VCaP (cell line): Measurements from ENCODE around the gene ALCAM.
A peak's percentile ranks its signal among the peaks of the same experiment; 100 is the strongest.

ENCODE experiments used
- H3K27ac ChIP-seq: fragments of 450-650 bp; 2 replicates; pipeline ENCODE4 v1.5.1; 2017
- TF ChIP-seq, protein P1 (sequence below): fragments of 450-650 bp; conservative IDR thresholded peaks from 2 replicates; pipeline ENCODE4 v1.5.1; 2017; ENCODE audit warnings: mild to moderate bottlenecking, moderate library complexity

The ALCAM gene

DNA sequence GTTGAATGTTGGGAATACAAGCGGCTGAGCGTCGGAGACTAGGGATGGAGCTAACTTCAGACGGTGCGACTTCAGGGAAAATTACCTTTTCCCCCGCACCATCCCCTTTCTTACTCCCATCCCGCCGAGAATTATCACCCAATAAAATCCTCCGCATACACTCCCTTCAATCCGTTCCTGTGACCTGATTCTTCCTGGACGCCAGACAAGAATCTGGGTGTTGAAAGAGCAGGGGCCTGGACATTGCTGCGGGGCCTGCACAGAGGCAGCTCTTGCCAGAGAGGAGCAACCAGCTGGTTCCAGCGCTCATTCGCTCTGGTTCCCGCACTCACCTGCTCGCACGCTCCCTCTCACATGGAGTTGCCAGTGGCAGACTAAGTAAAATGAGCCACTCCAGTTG is 241.9 kb downstream of the ALCAM start:
- H3K27ac ChIP-seq, result no peak overlapping the region
- TF ChIP-seq, protein P1, sequence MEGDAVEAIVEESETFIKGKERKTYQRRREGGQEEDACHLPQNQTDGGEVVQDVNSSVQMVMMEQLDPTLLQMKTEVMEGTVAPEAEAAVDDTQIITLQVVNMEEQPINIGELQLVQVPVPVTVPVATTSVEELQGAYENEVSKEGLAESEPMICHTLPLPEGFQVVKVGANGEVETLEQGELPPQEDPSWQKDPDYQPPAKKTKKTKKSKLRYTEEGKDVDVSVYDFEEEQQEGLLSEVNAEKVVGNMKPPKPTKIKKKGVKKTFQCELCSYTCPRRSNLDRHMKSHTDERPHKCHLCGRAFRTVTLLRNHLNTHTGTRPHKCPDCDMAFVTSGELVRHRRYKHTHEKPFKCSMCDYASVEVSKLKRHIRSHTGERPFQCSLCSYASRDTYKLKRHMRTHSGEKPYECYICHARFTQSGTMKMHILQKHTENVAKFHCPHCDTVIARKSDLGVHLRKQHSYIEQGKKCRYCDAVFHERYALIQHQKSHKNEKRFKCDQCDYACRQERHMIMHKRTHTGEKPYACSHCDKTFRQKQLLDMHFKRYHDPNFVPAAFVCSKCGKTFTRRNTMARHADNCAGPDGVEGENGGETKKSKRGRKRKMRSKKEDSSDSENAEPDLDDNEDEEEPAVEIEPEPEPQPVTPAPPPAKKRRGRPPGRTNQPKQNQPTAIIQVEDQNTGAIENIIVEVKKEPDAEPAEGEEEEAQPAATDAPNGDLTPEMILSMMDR, result no peak

DNA sequence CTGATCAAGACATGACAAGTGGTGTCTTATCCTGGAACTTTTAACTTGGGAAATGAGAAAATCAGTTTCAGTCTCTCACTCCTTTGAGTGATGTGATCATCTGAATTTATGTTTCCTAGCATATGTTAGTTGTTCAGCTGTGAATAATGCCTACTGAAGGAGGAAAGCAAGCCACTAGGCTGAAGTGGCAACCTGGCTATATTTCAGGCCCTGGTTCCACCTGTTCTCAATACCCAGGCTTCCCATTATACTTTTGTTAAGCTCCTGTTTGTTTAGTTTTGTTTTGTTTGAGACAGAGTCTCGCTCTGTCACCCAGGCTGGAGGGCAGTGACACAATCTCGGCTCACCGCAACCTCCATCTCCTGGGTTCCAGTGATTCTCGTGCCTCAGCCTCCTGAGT is 243.8 kb downstream of the ALCAM start:
- TF ChIP-seq, protein P1, result no peak
- no peak overlapping the region; the same call in 1 of the 2 replicates for H3K27ac ChIP-seq

DNA sequence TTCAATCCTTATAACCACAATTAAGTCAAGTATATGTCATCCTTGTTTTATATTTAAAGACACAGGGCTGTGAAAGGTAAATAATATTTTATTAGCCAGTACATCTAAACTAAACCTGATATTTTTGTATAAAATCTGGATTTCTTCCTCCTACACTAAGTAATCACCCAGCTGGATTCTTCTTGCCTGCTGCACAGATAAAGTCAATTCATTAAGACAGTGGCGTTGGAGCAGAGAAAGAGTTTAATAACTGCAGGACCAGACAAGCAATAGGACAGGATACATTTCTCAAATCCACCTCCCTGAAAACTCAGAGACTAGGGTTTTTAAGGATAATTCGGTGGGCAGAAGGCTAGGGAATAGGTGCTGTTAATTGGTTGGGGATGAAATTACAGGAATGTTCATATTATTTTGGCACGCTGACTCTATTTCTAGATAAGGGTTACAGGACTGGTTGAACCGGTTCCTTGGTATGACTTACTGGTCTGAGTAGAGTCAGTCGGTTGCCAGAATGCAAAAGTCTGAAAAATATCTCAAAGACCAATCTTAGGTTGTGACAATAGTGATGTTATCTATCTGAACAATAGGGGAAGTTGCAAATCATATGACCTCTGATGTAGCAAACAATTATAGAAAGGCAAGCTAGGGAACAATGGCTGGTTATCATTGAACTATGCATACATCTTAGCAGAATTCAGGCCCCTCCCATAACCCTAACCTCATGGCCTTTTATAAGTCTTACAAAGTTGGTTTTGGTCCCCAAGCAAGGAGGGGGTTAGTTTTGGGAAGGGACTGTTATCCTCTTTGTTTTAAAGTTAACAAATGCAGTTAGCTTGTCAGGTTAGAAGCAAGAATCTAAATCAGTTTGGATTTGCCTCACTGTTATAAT is 244.8 kb downstream of the ALCAM start:
- H3K27ac ChIP-seq, result peak overlapping the region; percentile 34; the same call in 1 of the 2 replicates
- TF ChIP-seq, protein P1, result no peak

DNA sequence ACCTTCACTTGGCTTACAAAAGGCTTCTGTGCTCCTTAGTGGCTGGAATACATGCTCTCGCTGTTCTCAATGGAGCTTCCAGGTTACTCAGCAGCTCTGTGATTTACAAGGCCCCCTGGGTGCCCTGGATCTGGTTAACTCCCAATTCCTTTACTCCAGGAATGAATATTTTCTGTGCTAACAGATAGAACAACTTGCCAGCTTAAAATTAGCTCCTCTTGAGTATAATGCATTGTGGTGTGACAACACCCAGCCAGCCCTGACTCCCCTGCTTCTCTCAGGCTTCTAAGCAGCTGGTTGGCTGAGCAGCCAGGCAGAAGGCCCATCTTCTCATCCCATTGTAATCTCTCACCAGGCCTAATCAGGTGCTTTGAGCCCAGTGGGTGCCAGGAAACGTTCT is 246.4 kb downstream of the ALCAM start:
- H3K27ac ChIP-seq, result no peak overlapping the region
- TF ChIP-seq, protein P1, result no peak

DNA sequence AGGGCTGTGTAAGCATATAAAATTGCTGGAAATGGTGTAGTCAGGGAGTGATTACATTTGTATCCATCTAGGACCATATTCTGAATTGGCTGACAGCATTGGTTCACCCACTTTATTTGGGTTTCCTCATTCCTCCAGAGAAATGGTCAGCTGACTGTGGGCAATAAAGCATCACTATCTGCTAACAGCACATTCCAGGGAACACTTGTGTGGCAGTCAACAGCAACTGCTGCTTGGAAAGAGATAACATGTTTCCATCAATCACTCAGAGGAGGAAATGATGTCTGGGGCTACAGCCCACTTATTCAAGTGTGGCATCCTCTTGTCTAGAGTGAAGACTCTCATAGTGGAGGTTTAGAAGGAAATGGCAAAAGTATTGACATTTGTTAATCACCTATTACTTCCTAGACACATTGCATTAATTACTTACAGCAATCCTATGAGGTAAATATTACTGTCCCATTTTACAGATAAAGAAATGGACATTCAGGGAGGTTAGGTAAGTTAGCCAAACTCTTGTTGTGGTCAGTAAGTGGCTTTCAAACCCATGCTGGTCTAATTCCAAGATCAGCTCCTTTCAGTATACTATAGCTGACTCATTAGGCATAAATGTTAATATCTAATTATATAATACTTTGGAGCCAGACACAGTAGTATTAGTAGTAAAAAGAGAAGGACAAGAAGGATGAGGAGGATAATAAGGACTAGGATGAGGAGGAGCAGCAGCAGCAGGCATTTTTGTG is 247.8 kb downstream of the ALCAM start:
- TF ChIP-seq, protein P1, result no peak
- no peak overlapping the region for H3K27ac ChIP-seq

DNA sequence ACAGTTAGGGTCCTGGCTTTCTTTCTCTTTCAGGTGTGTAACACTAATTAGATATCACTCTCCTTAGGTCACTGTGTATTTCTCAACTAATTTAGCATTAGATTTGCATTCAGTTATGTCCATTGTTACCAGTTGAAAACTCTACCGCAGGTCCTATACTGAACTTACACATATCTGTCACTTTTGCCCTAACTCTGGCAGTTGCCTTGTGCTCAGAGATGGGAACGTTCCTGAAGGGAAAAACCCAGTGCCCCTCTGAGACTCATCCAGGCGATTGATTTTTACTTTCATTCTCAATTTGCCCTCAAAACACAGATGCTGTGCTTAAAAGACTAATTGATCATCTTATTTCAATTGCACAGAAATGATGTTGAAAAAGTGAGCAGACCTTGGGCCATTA is 249.1 kb downstream of the ALCAM start:
- TF ChIP-seq, protein P1, result no peak
- no peak overlapping the region for H3K27ac ChIP-seq

DNA sequence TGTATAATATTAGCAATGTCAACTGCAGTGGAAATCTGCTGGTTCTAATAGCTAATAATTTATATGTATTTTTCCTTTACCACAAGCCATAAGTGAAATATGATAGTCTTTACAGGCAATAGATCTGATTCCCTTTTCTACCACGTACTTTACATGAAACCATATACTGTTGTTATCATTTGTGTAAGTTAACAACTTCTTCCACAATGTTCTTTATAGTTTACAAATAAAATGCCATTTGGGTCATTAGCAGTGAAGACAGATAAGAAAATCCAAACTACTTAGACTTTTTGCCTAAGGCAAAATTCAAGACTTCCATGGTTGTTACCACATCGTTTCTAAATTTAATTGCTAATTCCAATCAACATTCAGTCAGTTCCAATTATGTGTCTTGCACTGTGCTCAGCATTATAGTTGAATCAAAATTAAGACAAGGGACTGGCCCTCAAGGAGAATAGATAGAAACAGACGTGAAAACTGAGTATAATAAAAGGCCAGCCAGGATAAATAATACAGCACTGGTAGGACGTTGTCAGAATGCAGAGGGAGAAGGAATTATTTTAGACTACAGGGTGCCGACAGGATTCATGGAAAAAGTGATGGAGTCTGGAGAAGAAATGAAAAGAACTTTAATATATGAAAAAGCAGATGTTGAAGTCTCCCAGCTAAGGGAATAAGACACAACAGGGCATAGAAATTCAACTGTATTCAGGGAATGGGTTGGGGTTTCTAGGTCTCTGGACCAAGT is 249.8 kb downstream of the ALCAM start:
- no peak overlapping the region for H3K27ac ChIP-seq
- TF ChIP-seq, protein P1, result no peak
